ENCODE data around the gene CHCHD6.

- TF ChIP-seq POLR2A (IDR thresholded peaks at IDR 0.05) (no peak), CTCF (IDR thresholded peaks at IDR 0.05) (peak in 1 of 3 donors; percentile 12)
These were observed 222.8 kb downstream of the CHCHD6 start for GRCh38 chr3:126926684-126927400.
